Neural crest cell (in vitro differentiated cells): ENCODE data around the gene NNT. TPM values are rescaled to one million over a fixed set of nuclear protein-coding genes. Genes with fewer than 3 reads are reported as not detected.
"Not testable (repeated sequence)": the region's sequence is repeated elsewhere in the genome, so short reads cannot be mapped to it uniquely, and the experiment has no call there.

Experiments used
- DNase-seq: peaks from one replicate; pipeline ENCODE4 v3.0.0; 2021; ENCODE audit warnings: low read depth, mixed read lengths, low spot score
- H3K27ac Mint-ChIP-seq: one replicate; pipeline ENCODE4 v1.8.0; 2021; ENCODE audit warnings: mild to moderate bottlenecking, mixed read lengths; ENCODE audit not compliant: unreplicated experiment
- H3K27me3 Mint-ChIP-seq: 2 replicates; pipeline ENCODE4 v1.8.0; 2021; ENCODE audit warnings: low read depth, mild to moderate bottlenecking, mixed read lengths
- H3K36me3 Mint-ChIP-seq: 2 replicates; pipeline ENCODE4 v1.8.0; 2021; ENCODE audit warnings: low read depth, mild to moderate bottlenecking, mixed read lengths
- H3K4me1 Mint-ChIP-seq: 2 replicates; pipeline ENCODE4 v1.8.0; 2021; ENCODE audit warnings: mixed read lengths
- H3K4me3 Mint-ChIP-seq: one replicate; pipeline ENCODE4 v1.8.0; 2021; ENCODE audit warnings: mild to moderate bottlenecking, mixed read lengths
- H3K9me3 Mint-ChIP-seq: 2 replicates; pipeline ENCODE4 v1.8.0; 2021; ENCODE audit warnings: mixed read lengths
- long read RNA-seq: library from polyadenylated mRNA; unstranded; transcript quantifications from one replicate; pipeline ENCODE4 v2.0.0, GENCODE V29; 2020
- total RNA-seq: library from RNA; stranded (reverse); gene quantifications from 2 replicates; pipeline ENCODE4 v1.2.1, GENCODE V29; 2021
- TF ChIP-seq, protein P1 (sequence below): fragments of 200-600 bp; sonication (generic); conservative IDR thresholded peaks from 2 replicates; pipeline ENCODE4 v1.5.0; 2021; ENCODE audit warnings: antibody characterized with exemption, mild to moderate bottlenecking

Gene NNT
- total RNA-seq: 72.7 and 77.3 TPM in 2 replicates
- long read RNA-seq, full-length matches to known transcripts: 87 of 136 reads
- long read RNA-seq, partial matches to known transcripts: 32 of 136 reads
- long read RNA-seq, other reads (novel, unspliced or antisense): 17 of 136 reads

GRCh38 chr5:43602461-43603343, at the start of gene NNT:
TSS of gene NNT (plus strand) at chr5:43603180. CDS start at chr5:43609196, 6,016 bp downstream.
- peak; percentile 65 for DNase-seq
- Mint-ChIP-seq H3K9me3 (peaks cover 3% of the 10 kb centered on the region), H3K27me3 (no peaks in the 10 kb centered on the region), H3K4me3 (peak within 1 kb of the TSS; percentile 93), H3K36me3 (peaks cover 15% of the 10 kb centered on the region), H3K4me1 (peaks cover 30% of the 10 kb centered on the region), H3K27ac (peak within 1 kb of the TSS; percentile 98)
- TF ChIP-seq, protein P1, sequence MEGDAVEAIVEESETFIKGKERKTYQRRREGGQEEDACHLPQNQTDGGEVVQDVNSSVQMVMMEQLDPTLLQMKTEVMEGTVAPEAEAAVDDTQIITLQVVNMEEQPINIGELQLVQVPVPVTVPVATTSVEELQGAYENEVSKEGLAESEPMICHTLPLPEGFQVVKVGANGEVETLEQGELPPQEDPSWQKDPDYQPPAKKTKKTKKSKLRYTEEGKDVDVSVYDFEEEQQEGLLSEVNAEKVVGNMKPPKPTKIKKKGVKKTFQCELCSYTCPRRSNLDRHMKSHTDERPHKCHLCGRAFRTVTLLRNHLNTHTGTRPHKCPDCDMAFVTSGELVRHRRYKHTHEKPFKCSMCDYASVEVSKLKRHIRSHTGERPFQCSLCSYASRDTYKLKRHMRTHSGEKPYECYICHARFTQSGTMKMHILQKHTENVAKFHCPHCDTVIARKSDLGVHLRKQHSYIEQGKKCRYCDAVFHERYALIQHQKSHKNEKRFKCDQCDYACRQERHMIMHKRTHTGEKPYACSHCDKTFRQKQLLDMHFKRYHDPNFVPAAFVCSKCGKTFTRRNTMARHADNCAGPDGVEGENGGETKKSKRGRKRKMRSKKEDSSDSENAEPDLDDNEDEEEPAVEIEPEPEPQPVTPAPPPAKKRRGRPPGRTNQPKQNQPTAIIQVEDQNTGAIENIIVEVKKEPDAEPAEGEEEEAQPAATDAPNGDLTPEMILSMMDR: no peak

GRCh38 chr5:43553381-43553780, 49.6 kb upstream of the NNT start:
- H3K4me3 Mint-ChIP-seq: no peak overlapping the region
- no peaks in the 10 kb centered on the region for H3K9me3 Mint-ChIP-seq
- H3K27me3 Mint-ChIP-seq: no peaks in the 10 kb centered on the region
- DNase-seq: no peak
- no peak overlapping the region for H3K27ac Mint-ChIP-seq
- TF ChIP-seq, protein P1: no peak
- H3K36me3 Mint-ChIP-seq: peaks cover 11% of the 10 kb centered on the region
- H3K4me1 Mint-ChIP-seq: peaks cover 16% of the 10 kb centered on the region

- Mint-ChIP-seq H3K9me3 (no peaks in the 10 kb centered on the region), H3K4me1 (peaks cover 13% of the 10 kb centered on the region), H3K4me3 (no peak overlapping the region), H3K27ac (no peak overlapping the region), H3K27me3 (no peaks in the 10 kb centered on the region), H3K36me3 (peaks cover 8% of the 10 kb centered on the region)
- DNase-seq: no peak
- TF ChIP-seq, protein P1: no peak
Observed at GRCh38 chr5:43554497-43554896, 48.5 kb upstream of the NNT start.

- Mint-ChIP-seq H3K4me3 (no peak overlapping the region), H3K27ac (peak overlapping the region; percentile 97), H3K4me1 (peaks cover 6% of the 10 kb centered on the region), H3K9me3 (no peaks in the 10 kb centered on the region), H3K36me3 (peaks cover 5% of the 10 kb centered on the region), H3K27me3 (peaks cover 5% of the 10 kb centered on the region)
- TF ChIP-seq, protein P1: no peak
- peak; percentile 41 for DNase-seq
Observed at GRCh38 chr5:43555895-43556606, 46.9 kb upstream of the NNT start.

- not testable (repeated sequence) for H3K36me3 Mint-ChIP-seq, H3K27me3 Mint-ChIP-seq, H3K9me3 Mint-ChIP-seq, H3K4me1 Mint-ChIP-seq, DNase-seq, H3K27ac Mint-ChIP-seq, H3K4me3 Mint-ChIP-seq
Observed at GRCh38 chr5:43556607-43556856, 46.4 kb upstream of the NNT start.
